ENCODE measurements around the gene DCP1B.

The DCP1B gene

GRCh38 chr12:1933342-1934051, 70.8 kb downstream of the DCP1B start:
- peak; percentile 56 for DNase-seq

DNA sequence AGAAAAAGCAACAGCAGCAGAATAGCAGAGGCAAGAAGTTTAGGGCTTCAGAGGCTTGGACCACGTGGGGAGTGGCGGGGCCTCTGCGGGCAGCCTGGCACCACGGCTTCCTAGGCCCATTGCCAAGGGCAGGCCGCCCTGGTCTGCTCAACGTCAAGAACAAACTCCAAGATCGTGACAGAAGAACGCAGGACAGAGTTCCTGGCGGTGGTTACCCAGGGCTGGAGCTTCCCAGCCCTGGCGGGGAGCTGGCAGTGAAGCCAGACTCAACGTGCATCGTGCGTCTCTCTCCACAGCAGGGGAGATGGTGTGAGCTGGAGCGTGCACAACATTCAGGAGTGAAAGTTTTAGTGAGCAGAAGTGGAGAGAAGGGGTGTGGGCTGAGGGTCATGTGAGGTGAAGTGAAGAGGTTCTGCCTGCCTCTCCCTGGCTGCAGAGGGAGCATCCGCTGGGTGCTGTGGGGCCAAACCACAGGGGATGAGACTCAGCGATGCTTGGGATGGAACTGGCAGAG, 71.9 kb downstream of the DCP1B start:
- no peak for DNase-seq

- DNase-seq: no peak
These were observed 72.6 kb downstream of the DCP1B start for GRCh38 chr12:1931642-1932041.

- no peak for DNase-seq
These were observed 73.3 kb downstream of the DCP1B start for GRCh38 chr12:1930803-1931597.

GRCh38 chr12:1929985-1930802, 74.1 kb downstream of the DCP1B start:
- no peak for DNase-seq

DNA sequence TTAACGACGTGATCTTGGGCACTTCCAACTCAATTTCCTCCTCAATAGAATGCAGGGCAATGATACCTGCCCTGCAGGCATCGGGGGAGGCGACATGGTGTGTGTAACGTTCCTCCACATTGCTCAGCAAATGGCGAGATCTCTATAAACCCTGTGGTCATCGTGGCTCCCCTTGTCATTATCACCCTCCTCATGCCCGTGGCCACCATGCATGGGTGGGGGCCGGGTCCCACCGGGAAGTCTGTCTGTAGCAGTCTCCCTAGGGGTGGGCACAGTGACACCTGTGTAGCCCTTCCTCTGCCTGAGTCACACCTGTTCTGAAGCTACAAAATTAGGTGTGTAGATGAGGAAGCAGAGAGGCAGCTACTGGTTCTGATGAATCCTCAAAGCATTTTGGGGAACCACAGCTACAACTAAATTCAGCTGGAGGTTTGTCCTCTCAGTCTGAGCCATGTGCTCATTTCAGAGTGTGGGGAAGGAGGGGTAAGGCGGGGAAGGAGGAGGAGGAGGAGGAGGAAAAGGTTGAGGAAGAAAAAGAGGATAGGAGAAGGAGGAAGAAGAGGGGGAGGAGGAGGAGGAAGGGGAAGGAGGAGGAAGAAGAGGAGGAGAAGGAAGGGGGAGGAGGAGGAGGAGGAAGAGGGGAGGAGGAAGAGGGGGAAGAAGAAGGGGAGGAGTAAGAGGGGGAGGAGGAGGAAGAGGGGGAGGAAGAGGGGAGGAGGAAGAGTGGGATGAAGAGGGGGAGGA, 74.8 kb downstream of the DCP1B start:
- no peak for DNase-seq

GRCh38 chr12:1928439-1929121, 75.7 kb downstream of the DCP1B start:
- DNase-seq: no peak

DNA sequence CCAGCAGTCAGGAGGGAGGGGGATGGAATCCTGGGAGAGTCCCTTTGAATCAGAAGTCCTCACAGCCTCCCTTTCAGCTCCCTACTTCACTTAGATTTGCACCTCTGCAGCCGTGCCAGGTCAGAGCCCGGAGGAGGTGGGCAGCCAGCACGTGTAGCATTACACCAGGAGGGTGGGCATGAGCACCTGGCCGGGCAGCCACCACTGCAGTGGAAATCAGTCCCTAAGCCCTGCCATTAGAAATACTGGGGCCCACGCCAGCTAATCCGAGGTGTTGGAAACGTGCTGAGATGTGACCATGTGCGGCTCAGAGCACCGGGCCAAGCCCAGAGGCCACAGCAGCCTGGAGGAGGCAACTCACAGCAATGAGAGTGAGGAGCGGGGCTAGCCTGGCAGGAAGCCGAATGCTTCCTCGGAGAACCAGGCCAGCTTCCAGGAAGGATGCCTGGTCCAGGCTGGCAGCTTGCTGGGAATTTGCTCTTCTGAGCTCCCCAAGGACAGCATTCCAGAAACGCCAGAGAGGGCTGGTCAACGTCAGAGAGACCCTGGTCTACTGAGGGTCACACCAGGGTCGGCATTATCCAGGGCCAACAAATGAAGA, 76.4 kb downstream of the DCP1B start:
- DNase-seq: peak; percentile 14

- DNase-seq: no peak
These were observed 77.1 kb downstream of the DCP1B start for GRCh38 chr12:1927051-1927680.

GRCh38 chr12:1926251-1926657, 78.0 kb downstream of the DCP1B start:
- DNase-seq: no peak

- no peak for DNase-seq
These were observed 78.6 kb downstream of the DCP1B start for GRCh38 chr12:1925684-1926006.

DNA sequence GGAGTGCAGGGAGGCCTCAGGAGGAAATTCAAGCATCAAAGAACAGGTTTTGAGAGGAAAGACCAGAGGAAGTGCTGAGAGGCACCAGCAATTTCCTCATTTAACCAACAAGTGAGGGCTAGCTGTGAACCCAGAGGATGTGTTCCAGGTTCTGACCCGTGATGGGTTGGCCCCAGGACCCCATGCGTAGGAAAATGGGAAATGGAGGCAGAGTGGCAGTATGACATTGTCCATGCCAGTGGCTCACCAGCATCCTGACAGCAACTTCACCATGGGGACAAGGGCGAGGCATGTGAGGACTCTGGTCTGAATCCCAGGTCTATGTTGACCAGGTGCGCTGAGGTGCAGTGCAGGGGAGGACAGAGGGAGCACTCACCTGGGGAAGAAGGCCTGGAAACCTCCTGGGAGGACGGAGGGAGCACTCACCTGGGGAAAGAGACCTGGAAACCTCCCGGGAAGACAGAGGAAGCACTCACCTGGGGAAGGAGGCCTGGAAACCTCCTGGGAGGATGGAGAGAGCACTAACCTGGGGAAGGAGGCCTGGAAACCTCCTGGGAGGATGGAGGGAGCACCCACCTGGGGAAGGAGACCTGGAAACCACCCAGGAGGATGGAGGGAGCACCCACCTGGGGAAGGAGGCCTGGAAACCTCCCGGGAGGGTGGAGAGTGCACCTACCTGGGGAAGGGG, 79.1 kb downstream of the DCP1B start:
- no peak for DNase-seq

DNA sequence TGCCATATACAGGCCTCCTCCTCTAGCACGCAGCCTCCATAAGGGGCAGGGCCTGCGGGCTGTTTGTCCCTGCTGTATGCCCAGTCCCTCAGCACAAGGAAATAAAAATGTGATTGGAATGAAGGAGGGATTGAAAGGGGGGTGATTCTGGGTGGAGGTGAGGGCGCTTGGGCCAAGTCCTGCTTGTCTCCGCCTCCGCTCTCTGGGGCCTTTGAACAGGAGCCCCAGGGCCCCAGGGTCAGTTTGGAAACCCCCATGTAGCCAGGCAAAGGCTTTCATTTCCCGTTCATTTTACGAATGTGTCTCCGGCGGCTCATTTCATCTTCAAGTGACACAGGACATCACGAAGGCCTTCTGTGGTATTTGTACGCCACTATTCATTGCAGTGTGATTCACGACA, 81.3 kb downstream of the DCP1B start:
- no peak for DNase-seq

GRCh38 chr12:1922075-1922709, 82.1 kb downstream of the DCP1B start:
- no peak for DNase-seq

- DNase-seq: no peak
These were observed 83.3 kb downstream of the DCP1B start for GRCh38 chr12:1920971-1921370.

- no peak for DNase-seq
These were observed 83.8 kb downstream of the DCP1B start for GRCh38 chr12:1920436-1920835.

- no peak for DNase-seq
These were observed 84.5 kb downstream of the DCP1B start for GRCh38 chr12:1919763-1920162.

DNA sequence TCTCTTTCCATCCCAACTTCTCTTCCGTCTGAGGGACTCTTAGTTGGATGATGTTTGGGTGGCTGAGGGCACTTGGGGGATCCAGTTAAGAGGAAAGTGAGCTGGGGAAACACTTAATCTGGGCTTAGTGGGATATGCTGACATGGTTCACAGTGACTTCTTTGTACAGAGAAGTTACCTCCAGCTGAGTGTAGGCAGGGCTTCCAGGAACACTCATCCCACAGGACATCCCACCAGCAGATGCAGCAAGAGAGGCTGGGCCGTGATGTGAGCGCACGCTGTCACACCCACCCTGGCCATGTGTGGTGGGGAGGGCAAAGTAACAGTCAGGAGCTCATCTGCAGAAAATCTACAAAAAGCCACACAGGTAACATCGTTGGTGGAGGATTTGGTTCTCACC, 85.0 kb downstream of the DCP1B start:
- no peak for DNase-seq

GRCh38 chr12:1918884-1919236, 85.4 kb downstream of the DCP1B start:
- DNase-seq: no peak
